NCI-H526 (cell line): Measurements from ENCODE around the gene RCHY1.
"Not testable (repeated sequence)": the region's sequence is repeated elsewhere in the genome, so short reads cannot be mapped to it uniquely, and the experiment has no call there.

Experiments used
- DNase-seq, 2 experiments: peaks; one replicate each; lab custom pipeline; 2025; lab: John Stamatoyannopoulos, UW

RCHY1 gene

DNA sequence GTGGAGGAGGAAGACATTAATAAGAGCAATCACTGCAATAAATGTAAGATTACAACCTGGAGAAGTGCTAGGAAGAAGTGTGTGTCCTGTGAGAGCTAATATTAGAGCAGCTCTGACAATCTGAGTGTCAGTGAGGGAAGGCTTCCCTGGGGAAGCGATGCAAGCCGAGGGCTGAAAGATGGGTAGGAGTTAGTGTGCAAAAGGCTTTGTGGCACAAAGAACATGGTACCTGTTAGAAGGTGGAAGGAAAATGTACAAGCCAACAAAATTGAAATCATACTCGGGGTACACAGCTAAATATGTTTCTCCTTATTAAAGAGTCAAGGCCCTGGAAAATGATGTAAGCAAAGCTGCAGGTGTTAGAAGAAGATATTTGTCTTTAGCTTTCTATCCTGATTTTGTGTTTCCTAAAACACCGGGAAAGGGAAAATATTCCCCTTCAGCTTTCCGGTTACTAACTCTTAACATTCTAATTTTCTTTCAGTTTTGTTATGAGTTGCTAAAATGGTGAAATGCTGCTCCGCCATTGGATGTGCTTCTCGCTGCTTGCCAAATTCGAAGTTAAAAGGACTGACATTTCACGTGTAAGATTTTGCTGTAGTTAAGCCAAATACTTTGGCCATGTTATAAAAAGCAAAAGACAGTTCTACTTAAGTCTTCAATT lies 878 bp upstream of the RCHY1 start:
- no peak for DNase-seq

DNA sequence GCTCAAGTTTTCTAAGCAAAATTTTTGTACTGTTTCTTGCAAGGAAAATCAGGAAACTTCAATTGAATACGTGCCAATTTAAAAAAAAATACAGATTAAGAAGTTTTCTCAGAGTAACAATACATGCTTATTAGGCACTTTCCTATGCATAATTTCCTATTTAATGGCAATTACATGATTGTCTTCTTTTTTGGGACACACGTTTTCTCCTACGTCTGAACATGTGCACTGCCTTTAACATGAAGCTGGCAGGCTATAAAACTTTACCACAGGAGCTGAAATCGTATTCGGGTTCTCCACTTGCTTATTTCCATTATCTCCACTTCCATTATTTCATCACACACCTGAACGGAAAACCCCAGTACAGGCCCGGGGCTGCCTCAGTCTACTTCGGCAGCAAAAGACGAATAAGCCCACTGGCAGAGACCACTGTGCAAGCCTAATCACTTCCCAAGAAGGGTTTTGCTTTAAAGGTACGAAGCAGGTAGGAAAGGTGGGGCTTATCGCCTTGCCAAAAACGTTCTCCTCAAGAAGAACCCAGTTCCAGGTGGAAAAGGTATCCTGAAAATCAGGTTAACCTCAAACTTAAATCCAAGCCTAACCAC lies 575 bp downstream of the RCHY1 start:
- peak in 1 of 2 experiments; percentile 29 for DNase-seq

DNA sequence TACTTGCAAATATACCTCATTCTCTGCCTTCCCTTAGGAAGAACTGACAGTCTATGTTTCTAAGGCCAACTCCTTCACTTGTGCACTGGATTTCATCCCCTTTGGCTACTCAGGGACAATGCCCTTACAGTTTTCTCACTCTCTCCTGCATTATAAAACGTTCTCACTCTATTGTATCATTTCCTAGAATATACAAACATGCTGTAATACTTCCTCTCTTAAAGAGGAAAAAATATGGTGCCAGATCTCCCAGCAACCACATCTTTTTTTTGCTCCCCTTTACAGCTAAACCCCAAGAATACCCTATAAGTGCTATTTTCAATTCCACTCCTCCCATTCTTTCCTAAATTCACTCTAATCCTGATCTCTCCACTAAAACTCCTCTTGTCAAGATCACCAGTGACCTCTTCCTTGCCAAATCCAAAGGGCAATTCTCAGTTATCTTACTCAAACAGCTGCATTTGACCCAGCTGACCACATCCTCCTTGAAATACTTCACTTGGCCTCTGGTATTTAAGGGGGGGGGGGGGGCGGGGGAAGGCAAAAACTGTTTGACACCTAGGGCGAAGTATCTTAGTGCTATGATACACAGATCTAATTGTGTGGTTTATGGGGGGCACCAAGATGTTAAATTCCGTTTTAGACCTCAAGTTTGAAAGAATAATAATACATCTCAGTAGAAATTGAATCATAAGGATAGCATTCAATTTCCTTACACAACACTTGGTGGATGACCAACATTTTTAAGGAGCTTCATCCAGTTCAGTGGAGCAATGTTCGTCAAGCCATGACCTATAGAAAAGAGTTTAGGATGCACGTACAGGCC lies 1.6 kb downstream of the RCHY1 start:
- no peak for DNase-seq

DNA sequence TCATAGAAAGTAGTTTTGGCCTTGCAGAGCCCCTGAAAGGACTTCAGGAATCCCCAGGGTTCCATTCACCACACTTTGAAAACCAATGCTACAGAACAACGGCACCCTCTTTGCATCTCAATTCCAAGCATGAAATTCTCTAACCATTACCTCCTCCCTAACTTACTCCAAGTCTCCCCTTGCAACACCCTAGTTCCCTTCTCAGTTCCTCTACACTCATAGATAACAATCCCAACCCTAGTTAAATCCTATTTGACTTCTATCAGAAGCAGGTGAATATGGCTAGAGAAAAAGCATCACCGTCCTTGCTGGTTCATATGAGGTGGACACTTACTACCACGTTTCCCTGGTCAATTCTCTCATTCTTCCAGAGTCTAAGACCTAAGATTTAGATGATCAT lies 2.4 kb downstream of the RCHY1 start:
- no peak for DNase-seq

DNA sequence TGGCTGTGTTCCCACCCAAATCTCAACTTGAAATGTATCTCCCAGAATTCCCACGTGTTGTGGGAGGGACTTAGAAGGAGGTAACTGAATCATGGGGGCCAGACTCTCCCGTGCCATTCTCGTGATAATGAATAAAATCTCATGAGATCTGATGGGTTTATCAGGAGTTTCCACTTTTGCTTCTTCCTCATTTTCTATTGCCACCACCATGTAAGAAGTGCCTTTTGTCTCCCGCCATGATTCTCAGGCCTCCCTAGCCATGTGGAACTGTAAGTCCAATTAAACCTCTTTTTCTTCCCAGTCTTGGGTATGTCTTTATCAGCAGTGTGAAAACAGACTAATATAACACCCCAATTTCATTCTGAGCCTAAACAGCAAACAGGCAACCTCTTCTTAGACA lies 4.6 kb downstream of the RCHY1 start:
- not testable (repeated sequence) for DNase-seq

DNA sequence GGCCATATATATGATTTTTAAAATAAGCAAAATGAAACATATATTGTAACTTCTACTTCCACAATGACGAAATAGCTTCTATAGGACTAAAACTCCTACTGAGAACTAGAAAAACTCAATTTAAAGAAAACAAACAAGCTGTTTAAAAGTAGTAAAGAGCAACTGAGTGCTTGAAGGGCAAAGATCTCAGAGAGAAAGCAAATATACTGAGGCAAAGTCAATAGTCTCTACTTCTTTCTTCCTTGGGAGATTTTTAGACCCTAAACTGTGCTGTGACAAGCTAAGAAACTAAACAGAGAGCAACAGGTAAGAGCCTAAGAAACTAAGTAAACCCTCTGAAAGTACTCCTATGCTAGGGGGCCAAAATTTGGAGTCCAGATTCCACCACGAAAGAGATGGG lies 8.6 kb downstream of the RCHY1 start:
- no peak for DNase-seq

DNA sequence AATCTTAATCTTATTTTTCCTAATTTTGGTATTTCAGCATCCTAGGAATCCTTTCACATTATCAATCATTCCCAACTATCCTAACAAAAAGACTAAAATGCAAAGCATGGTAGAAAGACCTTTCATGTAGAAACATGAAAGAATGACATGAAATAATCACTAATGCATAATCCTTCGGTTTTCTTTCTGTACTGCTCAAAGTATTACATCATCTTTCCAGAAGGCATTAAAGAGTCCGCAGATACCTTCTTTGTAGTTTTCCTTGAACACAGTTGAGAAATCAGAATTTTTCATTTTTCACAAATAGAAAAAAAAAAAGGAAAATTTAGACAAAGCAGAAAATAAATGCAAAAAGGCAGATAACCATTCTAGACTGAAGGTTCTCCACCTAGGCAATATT lies 11.5 kb downstream of the RCHY1 start:
- no peak for DNase-seq

DNA sequence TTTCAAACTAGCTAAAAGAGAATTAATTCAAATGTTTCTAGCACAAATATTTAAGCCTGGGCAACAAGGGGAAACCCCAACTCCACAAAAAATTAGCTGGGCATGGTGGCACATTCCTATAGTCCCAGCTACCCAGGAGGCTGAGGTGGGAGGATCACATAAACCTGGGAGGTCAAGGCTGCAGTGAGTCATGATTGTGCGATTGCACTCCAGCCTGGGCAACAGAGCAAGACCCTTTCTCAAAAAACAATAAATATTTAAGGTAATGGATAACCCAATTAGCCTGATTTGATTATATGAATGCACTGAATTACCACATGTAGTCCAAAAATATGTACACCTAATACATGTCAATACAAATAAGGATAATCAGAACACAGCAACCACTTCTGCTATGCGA lies 14.3 kb downstream of the RCHY1 start:
- no peak for DNase-seq

DNA sequence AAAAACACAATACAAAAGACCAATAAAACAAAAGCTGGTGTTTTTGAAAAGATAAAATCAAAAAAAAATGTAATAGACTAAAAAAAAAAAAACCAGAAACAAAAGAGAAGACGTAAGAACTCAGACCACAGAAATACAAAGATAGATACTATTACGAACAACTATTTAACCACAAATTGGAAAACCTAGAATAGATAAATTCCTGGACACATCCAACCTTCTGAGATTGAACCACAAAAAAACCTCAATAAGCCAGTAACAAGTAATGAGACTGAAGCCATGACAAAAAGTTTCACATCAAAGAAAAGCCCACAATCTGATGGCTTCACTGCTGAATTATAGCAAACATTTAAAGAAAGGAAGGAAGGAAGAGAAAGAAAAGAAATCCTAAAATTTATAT lies 16.2 kb downstream of the RCHY1 start:
- no peak for DNase-seq

DNA sequence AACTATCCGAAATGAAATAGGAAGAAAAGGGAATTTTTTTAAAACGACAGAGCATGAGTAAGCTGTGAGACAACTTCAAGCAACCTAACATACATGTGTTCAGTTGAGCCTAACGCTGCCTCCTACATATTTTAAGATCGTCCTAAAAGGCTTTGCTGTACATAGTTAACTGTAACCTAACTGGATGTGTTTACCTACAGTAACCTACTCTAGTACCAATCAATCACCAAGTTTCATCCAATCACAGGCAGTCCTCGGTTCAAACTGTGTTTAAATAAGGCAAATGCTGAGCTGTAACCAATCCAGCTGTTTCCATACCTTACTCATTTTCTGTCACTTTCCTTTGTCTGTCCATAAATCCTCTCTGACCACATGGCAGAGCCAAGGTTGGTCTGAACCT lies 17.1 kb downstream of the RCHY1 start:
- no peak for DNase-seq

DNA sequence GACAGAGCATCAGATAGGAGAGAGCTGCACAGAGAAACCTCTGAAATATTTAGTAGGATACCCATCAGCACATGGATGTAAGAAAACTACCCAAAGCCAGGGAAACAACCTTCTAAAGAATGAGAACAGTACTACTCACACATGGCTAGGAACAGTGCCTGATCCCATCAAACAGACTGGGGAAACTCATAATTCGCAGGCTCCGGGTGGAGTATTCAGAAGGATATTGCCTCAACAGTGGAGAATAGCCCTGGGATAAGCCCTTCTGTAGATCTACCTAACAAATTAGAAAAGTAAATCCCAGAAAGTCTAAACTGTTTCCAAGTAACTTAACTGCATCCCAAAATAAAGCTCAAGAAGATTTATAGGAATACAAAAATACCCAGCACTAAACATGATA lies 17.8 kb downstream of the RCHY1 start:
- DNase-seq, result no peak

DNA sequence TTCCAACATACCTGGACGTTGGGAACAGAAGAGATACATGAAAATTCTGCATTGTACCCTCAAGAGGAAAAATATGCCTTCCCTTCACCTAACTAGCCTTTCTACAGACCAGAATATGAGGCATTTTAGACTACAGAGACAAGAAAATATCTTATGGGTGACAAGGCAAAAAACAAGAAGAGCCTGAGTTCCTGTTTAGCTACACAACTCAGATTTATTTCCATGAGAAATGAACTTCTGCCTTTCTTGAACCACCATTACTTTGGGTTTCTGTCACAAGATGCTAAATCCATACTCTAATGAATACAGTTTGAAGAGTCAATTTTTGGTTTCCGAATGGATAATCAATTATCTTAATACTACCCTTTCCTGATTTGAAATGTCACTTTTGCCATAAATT lies 18.7 kb downstream of the RCHY1 start:
- DNase-seq, result no peak

DNA sequence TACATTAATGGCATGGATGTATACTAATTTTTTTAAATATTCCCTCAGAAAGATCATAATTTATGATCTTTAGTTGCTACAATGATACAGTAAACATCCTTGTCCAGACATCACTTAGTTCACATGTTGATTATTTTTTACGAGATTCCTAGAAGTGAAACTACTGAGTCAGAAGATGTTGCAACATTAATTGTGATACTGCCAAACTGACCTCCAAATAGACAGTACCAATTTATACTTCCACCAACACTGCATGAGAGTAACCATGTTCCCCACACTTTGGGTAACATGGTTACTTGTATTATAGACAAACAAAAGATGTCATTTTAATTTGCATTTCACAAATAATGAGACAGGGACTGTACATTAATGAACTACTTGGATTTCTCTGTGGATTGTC lies 19.6 kb downstream of the RCHY1 start:
- no peak for DNase-seq

DNA sequence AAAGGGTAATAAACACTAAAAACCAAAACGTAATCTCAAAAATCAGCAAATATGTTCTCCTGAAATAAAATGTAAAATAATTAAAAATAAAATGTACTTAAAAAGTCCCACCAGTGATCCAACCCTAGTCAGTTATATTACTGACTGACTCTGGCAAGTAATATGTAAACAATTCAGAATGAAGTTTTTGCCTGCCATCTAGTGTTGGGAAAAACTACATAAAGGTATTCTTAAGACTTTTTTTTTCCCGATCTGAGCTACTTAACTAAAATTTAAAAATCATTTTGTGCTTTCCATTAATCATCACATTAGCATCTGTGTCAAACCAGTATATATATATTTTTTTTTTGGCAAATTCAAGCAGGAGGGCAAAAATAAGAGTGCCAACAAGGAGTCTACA lies 24.0 kb downstream of the RCHY1 start:
- peak in 1 of 2 experiments; percentile 11 for DNase-seq

DNA sequence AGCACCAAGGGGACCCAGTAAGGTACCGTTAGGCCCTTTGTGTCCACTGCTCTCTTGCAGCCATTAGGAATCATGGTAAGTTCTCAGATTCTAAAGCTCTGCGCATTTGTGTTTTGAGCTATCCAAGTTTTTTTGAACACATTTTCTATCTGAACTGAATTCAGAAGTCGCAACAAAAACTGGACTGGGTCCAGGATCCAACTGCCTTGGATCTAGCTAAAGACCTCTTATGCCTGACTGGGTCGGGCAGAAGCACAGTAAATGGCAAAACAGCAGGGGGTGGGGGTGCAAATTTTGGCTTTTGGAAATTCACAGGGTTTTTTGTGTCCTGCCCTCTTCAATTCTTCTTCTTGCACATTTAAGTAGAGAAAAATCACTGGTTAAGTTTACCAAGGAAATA lies 30.0 kb downstream of the RCHY1 start:
- DNase-seq, result no peak

DNA sequence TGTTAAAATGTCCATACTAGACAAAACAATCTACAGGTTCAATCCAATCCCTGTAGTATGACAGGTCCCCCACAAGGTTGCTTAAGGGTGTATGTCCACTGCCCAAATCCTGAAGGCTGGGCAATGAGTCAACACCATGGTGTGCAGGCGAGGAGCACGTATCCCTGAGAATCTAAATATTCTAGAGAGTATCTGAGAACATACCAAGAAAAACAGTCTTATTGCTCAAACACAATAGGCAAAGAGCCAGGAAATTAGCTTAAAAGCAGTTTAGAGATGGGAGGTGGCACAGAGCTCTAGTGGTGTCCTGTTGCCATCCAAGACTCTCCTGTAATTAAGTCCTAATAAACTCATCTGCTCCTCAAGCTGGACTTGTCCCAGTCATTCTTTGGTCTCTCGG lies 37.0 kb downstream of the RCHY1 start:
- no peak for DNase-seq

DNA sequence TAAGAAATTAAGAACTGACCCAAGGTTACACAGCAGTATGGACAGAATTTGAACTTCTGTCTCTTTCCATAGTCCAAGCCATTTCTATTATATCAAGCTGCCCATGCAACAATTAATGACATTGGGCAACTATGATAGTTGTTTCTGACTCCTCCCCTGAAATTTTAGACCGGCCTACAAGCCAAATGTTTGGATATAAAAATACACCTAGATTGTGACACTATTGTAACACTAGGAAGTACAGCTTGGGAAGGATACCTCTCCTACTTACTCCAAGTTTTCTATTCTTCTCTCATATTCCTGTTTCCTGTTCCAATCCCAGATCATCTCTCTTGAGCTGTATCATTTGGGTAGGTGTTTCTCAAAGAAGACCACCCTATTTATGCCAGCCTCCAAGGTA lies 43.5 kb downstream of the RCHY1 start:
- no peak for DNase-seq

DNA sequence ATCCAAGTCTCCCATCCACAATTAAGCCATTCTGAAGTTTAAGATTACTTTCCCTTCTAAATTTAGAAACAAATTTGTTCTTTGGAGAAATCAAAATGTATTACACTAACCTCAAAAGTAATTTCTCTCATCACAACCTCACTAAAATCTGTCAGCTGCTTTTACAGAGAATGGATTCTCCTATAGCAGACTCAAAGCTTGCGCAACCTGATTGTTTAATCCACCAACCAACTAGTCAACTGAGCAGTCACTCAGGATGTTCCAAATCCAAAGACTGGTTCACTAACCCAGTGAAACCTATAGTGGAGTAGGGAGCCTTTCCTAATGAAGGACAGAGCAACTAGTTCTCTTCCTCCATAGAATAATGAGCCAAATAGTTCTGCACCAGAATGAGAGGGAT lies 44.3 kb downstream of the RCHY1 start:
- no peak for DNase-seq

DNA sequence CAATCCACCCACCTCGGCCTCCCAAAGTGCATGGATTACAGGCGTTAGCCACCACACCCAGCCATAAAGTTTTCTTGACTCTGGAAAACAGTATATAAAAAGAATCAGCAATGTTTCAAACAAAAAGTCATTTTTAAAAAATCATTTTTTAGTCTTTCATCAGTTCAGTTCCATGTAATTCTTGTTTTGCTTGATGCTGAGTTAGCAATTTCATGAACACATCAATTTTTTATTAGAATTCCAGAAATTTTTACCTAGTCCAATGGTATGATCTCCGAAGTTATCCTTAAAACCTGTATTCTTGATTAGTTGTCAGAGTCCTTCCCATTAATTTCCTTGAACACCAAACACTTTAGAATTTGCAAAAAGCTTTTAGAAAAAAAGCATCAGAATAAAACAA lies 56.8 kb downstream of the RCHY1 start:
- no peak for DNase-seq

DNA sequence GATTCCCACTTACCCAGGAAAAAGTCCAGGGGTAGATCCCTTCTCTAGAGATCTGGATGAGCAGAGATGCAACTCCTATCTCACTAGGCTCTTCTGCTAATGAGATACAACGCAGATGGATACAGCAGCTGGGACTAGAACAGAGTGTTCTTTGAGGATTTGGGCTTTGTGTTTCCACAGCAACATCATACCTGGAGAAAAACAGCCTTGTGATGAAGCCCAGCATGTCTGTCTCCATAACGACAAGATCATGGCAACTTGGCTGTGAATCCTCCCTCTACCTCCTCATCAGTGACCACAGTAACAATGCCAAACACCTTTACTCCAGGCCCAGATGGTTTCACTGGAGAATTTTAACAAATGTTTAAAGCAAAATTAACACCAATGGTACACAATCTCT lies 80.1 kb downstream of the RCHY1 start:
- no peak for DNase-seq

DNA sequence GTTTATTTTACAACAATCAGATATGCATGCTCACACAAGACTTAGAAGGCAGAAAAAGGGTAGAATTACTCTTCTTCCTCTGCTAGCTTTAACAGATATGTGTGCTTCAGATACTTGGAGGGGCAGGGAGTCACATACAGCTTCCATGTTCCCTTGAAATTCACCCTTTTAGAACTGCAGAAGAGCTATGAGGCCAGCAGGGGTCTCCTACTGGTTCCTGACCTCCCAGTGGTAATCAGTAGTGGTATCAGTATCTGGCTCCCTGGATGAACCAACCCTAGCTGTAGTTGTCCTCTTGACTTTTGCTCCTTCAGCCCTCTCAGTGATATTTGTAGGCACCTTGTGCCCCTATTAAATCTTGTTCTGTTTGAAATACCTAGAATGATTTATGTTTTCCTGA lies 81.5 kb downstream of the RCHY1 start:
- peak in 1 of 2 experiments; percentile 23 for DNase-seq

DNA sequence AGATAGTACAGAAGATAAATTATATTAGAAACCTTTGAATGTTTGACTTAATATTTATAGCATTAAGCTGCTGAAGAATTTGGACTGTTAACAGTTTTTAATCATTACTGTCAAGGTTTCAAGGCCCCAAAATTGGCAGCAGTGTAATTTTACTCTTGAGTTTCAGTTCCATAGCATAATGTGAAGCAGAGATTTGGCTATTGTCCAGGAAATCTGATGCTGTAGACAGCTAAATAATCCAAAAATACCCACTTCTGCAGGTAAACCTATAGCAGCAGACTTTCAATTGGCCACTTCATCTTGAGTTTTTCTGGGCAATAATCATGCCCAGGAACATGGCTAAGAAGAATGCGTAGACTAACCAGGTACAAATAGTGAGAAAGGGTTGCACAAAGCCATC lies 85.0 kb downstream of the RCHY1 start:
- no peak for DNase-seq
